ENCODE data around the gene DCDC2C.

DCDC2C gene

DNA sequence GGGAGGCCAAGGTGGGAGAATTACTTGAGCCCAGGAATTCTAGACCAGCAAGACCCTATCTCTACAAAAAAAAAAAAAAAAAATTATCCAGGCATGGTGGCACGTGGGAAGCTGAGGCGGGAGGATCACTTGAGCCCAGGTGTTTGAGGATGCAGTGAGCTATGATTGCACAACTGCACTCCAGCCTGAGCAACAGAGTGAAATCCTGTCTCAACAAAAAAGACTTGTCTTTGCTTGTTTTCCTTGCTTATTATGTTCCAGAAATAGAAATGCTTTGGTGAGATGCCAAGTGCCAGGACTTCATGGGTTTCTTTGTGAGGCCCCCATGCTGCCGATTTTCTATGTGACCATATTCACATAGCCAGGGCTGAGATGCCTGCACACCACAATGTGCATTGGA is 9.0 kb downstream of the DCDC2C start:
- no peak for DNase-seq

DNA sequence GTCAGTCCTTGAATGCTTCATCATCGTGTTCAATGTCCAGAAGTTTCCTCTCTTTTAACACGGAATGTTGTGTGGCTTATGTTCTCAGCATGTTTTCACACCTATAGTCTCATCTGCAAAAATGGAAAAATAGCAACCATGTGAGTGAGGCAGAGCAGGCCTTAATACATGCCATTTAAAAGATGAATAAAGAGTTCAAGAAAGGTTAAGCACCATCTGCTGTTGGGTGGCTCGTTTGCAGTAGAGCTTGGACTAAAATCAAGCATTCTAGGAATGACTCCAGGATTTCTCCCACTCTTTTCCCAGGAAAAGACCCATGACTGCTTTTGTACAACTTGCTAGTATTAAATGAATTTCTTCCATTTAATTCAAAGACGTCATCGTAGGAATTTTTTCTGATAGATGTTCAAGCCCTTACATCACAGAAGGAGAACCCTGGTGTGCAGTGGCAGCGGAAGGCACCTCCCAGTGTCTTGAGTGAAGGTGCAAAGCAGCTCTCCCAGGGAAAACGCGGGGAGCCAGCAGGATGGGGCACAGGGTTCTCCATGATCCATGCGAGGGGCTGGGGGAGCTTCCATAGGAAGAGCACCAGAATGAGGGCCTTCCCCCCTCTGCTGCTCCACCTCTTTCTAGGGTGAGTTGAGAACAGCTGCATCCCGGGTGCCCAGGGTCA is 9.6 kb downstream of the DCDC2C start:
- DNase-seq: no peak

DNA sequence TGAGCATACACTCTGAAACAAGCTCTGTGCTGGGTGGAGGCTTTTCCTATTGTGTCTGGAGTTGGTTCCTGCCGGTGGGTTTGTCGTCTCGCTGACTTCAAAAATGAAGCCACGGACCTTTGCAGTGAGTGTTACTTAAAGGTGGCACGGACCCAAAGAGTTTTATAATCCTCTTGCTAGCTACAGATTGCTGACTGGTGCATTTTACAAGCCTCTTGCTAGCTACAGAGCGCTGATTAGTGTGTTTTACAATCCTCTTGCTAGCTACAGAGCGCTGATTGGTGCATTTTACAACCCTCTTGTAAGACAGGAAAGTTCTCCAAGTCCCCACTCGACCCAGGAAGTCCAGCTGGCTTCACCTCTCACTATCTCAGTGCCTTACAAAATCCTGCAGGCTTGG is 15.3 kb downstream of the DCDC2C start:
- DNase-seq: no peak

DNA sequence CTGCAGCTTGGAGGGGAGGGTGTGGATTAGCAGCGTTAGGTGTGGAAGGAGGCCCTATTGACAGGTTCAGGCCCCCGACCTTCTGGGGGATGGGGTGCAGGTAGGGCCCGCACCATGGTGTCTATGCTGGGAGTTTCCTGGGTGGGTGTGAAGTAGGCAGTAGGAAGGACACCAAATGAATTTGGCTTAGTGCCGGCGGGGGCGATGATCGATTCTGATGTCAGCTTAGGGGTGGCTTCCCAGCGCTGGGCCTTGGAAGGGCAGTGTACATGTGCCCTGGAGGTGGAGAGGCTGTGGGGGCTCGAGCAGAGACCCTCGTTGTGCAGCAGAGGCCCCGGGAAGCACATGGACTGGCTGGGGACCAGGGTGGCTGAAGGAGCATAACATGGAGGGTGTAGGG is 21.6 kb downstream of the DCDC2C start:
- DNase-seq: no peak

DNA sequence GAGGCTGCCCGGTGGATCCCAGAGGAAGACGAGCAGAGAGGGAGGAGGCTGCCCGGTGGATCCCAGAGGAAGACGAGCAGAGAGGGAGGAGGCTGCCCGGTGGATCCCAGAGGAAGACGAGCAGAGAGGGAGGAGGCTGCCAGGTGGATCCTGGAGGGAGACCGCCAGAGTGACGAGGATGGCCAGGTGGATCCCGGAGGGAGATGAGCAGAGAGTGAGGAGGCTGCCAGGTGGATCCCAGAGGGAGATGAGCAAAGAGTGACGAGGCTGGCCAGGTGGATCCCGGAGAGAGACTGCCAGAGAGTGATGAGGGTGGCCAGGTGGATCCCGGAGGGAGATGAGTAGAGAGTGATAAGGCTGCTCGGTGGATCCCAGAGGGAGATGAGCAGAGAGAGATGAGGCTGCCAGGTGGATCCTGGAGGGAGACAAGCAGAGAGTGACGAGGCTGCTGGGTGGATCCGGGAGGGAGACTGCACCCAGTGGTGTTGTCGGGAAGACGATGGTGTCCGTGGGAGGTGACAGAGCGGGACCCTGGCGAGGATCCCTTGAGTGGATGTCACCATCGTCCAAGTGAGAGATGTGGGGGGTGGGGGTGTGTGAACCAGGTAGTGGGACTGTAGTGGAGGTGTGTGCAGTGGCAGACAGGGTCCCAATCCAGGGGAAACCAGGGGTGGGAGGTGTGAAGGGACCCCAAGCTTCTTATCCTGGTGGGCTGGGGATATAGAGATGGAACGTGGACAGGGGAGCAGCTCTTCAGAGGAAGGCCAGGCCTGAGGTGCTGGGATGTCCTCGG is 22.3 kb downstream of the DCDC2C start:
- no peak for DNase-seq

DNA sequence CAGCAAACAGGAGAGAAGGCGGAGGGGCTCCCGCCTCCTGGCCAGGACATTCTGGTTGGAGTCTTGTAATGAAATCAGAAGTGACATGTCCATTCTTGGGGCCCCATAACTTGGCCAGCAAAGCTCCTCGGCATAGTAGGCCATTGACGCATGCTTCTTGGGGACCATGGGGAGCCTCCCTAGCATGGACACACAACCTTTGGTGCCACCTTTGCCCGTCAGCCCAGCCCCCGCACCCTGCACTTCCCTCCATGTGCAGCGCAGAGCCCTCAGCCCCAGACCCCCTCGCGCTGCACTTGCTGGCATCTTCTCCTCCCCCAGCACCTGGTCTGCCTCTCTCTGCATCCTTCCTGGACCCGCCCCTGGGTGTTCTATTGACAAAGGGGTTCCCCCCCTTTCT is 23.1 kb downstream of the DCDC2C start:
- no peak for DNase-seq

DNA sequence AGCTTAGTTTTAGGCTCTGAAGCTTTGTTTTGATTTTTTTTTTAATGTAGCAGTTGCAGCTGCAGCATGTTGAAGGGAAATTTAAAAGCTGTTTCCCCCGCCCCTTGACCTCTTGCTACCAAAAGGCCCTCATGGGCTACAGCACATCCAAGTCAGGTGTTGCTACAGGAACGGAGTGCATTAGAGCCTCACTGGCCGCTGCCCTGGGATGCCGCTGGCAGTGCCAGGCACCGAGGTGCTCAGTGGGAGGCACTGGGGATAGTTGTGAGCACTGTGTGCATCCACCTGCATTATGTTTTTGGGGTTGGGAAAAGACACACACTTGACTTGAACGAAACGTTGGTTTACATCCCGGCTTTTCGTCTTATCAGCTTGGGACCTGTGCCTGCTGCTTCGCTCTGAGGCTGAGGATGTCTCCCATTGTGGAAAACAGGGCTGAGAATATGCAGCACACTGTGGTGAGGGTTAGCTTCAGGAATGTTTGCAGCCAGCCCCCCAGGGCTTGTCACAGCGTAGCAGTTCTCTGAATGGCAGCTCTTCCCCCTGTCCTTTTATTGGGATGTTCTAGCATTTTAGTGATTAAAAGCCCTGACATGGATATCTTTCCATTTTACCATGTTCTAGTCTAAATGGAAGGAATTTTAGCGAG is 24.1 kb downstream of the DCDC2C start:
- DNase-seq: no peak

DNA sequence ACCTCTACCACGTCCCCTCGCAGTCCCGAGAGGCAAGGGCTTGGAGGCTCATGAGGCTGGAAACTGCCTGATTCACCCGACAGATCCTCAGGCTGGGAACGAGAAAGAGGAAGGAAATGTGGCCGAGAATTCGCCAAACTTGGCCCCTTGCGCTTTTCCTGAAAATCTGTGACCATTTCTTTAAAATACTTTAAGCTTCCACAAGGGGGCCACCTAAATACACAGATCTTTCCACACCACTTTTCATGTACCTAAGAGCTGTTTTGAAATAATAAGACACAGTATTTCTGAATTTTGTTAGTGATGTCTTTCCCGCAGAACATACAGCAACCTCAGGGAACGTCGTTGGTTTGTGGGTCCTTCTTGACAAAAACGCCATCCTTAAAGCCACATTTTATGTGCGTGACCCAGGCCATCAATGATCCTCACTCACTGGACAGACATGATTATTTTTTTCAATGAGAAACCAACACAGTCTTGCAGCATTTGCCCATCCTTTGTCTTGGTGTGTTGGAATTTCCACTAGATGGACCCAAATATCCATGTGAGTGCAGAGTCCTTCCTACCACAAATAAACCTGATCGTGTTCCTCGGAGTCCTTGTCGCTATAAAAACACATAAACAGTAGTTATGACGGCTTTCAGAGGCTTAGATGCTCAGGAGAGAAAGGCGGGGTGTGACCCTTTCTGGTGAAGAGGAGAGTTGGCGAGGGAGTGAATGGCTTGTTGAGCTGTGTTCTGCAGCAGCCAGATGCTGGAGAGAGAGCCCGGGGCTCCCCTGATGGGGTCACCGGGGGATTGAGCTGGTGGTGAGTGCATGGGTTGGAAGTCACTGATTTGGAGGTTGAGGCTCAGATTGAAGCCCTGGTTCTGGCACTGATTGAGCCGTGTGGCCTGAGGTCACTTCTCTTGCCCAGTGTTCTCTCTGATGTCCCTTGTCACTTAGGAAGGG is 25.0 kb downstream of the DCDC2C start:
- no peak for DNase-seq

DNA sequence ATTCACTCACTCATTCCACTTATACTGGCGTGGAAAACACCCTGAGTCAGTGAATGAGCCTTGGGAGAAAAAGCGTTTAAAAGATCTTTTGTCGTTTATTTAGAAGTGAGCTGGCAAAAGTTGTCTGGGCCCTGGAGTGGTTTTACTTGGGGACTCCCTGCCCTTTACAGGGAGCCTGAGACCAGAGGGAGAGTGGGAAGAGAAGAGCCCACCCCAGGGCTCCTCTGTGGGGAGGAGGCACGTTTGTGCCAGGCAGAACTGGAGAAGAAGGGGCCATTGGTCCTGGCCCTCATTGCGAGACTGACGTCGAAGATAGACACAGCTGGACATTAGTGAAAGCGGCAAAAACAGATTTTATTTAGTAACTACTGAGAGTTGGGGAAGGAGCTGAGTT is 25.7 kb downstream of the DCDC2C start:
- DNase-seq: no peak

DNA sequence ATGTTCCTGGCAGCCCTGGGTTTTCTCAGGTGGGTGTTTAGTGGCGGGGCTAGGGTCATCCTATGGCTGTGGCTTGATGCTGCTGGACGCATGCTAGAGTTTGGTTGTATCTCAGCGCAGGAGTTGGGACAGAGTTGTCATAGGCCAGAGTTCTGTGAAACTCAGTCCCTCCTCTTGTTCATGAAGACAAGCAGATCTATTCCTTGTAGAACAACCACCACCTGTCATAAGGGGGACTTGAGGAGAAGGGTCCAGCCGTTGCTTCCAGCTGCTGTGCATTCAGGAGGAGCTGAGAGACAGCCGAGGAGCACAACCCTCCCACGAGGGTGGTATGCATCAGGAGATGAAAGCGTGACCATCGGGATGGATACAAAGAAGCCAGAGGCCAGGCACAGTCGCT is 26.4 kb downstream of the DCDC2C start:
- DNase-seq: no peak

DNA sequence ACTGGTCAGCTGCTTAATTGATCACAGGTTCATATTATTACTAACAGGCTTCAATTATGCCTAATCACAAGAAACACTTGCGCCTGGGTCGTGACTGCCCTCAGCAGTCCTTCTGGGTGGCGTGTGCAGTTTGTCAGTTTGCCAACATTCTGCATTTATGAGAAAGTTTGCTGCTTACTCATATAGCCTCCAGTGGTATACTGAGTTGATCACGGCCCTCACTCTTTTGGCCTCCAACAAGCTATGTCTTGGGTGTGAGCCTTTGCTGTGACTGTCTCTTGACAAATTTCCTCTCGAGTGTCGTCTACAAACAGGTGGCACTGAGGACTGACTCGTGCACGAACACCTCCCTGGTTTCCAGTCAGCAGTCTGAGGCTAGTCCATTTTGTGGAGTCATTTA is 27.3 kb downstream of the DCDC2C start:
- no peak for DNase-seq

DNA sequence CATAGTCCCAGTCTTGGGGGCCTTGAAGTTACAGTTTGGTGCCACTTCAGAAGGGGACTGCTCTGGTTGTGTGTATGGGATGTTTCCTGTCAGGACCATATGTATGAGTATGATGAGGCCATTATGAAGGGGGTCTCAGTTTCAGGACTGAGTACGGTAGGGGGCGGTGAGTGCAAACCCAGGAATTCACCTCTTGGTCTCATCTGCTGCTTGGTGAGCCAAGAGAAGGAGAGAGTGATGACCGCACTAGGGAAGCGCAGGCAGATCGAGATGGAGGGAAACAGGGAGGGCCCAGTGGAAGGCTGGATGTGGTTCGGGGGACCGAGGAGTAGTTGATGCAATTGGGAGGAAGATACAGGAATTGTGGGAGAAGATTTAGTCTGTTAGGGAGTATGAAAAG is 28.5 kb downstream of the DCDC2C start:
- no peak for DNase-seq

DNA sequence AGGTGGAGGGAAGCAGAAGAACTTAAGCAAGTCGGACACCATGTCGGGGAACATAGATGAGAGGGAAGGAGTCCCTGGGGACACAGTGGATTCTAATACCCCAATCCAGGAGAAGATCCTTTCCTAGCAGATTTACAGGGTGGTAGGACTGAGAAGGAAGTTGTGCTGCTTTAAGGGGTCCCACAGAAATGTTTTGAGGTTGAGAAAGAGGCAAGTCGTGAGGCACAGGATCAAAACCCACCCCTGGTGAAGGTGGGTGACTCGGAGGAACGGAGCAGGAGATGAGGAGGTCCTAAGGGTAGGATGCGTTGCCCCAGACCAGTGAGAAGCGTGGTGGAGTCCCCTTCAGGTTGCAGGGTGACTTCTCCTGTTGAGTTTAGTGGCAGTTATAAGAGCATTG is 32.7 kb downstream of the DCDC2C start:
- no peak for DNase-seq

DNA sequence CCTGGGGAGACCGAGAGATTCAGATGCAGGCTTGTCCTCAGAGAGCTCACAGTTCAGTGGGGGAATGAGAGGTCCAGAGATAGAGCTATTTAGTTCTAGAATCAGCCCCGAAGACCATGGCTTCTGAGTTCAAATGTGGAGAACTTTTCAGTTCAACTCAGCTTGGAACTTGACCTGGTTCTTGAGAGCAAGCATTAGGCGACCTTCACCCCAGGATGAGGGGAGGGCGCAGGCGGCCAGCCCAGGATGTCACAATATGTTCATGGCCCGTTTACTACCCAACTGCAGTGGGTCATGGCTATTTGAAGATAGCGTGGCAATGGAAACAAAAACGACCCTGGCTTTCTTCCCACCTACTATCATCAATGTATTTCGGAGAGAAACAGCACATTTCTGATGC is 33.8 kb downstream of the DCDC2C start:
- DNase-seq: no peak

DNA sequence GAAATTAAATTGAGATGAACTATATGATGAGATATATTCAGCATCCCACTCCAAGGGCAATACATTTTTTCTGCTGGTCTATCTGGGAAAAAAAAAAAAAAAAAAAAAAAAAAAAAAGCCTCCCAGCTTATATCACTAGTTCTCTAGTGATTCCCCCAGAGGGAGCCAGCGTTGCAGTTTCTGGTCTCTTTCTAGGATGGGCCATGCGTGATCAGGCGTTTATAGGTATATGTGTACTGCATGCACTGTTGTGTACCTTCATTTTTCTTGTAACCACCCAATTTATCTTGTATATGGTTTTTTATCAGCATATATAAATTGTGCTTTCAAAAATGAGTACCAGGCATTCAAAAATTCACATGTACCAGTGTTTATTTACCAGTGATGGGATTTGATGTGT is 35.1 kb downstream of the DCDC2C start:
- no peak for DNase-seq

DNA sequence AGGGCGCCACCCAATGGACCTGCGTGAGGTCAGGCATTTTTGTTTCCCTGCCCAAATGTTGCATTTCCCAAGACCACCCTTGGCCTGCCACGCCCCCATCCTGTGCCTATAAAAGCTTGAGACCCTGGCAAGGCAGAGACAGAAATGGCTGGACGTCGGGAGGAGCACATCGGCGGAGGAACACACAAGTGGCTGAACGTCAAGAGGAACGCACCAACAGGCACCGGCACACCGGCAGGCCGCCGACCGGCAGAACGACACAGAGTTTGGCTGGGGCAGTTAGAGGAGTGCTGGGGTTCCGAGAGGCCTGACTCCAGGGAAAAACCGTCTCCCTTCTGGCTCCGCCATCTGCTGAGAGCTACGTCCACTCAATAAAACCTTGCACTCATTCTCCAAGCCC is 35.9 kb downstream of the DCDC2C start:
- DNase-seq: no peak

DNA sequence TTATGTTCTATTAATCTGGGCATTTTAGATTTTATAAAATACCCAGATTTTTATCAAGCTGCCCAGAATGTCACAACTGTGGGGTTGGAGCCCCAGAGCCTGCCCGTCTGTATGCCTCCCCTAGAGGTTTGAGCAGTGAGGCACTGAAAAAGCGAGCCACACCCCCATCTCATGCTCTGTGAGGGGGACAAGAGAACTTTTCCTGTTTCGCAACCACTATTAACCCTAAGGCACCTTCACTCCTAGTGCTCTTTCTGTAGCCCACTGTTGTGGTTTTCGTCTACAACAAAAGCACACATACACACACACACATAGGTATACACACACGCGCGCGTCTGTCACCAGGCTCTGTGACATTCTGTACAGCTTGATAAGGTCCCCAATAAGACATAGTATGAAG is 38.0 kb downstream of the DCDC2C start:
- DNase-seq: no peak

DNA sequence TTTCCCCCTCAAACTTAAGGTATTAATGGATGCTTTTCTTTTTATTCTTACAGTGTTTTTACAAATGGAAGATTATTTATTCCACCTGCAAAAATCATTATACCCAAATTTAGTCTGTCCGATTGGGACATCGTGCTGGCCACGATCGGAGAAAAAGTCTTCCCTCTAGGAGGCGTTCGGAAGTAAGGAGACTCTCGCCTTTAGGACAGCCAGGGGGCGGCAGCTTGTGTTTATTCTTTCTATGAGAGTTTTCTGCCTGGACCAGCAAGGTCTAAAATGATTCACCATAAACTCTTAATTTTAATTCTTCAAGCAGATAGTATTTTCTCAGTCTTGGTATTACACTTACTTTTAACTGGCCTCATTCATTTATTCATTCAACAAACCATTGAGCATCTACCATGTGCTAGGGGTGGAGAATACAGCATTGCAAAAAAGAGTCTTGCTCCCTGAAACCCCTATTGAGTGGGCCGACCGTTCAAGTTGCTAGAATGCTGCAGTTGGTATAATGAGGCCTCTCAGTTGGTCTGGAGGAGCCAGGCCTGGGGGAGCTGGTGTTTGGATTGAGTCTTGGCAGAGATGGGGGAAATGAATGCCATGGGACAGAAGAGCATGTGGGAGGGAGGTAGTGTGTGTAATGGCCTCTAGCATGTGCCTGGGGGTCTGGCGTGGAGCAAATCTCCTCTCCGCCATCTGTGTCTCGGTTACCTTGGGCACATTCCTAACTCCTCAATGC is 38.7 kb downstream of the DCDC2C start:
- no peak for DNase-seq

DNA sequence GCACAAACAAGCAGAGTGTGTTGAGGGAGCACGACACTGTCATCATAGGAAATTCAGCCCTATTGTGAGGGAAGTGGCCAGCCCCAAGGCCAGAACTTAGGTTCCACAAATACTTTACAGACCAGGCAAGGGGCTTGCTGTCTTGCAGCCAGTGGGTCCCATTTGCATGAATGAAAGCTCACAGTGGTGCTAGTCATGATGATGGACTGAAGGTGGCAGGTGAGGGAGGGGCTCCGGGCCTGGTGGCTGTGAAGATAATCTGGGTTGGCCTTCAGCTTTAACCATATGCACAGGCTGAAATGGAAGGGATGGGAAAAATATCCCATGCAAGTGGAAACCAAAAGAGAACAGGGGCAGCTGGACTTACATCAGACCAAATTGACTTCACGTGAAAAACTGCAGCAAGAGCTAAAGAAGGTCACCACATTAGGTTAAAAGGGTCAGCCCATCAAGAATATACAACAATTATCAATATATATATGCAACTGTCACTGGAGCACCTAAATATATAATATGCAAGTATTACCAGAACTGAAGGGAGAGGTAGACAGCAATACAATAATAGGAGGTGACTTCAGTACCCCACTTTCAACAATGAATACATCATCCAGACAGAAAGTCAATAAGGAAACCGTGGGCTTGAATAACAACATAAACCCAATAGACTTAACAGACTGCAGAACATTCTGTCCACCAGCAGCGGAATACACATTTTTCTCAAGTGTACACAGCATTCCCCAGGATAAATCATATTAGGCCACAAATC is 39.6 kb downstream of the DCDC2C start:
- DNase-seq: no peak

DNA sequence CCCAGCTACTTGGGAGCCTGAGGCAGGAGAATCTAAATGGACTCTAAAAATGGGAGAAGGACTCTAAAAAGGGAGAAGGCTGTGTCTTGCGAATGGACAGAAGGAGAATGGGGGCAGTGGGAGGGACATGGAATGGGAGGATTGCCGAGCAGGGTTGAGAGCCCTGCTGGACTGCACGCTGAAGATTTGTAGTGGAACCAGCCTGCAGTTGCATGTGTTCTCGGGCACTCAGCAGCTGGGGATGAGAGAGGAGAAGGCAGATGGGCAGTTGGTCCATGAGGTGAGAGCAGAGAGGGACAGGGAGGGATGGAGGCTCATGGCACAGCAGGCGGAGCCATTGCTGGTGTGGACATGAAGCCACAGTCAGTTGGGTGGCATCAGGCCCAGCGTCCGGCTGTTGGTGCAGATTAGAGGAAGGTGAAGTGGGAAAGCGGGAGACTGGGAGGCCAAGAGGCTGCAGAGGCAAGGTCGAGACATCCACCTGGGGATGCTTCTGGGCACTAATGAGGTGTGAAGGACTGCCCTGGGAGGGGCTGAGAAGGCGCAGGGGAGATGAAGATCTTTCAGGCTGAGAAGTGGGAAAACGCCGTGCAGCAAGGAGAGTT is 40.7 kb downstream of the DCDC2C start:
- DNase-seq: no peak

DNA sequence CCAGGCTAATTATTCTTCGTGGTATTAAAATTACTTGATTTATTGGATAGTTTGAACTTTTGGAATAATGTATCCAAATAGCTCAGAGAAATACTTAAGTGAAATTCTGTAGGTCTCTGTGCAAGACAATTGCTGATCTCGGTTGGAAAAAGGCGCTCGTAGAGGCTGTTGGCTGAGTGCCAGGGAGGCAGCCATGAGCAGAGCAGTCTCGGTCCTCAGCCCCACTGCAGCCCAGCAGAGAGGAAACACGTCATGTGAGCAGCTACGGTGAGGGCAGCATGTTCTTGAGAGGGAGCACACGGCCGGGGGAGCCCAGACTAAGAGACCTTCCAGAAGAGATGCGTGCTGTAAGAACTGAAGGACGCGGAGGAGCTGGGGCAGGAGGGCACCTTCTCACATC is 42.5 kb downstream of the DCDC2C start:
- DNase-seq: no peak
